Globus pallidus (tissue), 1 donor: ENCODE data around the gene GPHN.
"Not testable (repeated sequence)": the region's sequence is repeated elsewhere in the genome, so short reads cannot be mapped to it uniquely, and the experiment has no call there.

ENCODE experiments used
- DNase-seq: peaks from one replicate; pipeline ENCODE4 v3.0.0-alpha.2; 2015; ENCODE audit warnings: low spot score

Gene GPHN

DNA sequence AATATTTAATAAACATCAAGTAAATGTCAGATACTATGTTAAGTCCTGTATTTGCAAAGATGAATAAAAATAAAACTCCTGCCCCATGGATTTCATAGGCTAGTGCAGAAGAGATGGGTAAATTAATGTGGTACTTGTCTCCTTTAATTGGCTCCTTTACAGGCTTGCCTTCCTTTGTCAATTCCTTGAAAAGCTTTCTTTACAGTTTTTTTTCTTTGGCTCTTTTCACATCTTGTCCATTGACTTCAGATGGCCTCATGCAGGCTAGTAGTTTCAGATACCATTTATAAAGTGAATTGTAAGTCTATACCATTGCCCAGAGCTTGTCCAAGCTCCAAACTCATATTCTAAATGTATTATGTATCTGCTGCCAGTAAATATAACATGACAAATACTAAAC lies 552.6 kb downstream of the GPHN start:
- no peak for DNase-seq

GRCh38 chr14:67067070-67067814 lies 559.3 kb downstream of the GPHN start:
- not testable (repeated sequence) for DNase-seq

- DNase-seq: no peak
These were observed 560.3 kb downstream of the GPHN start for GRCh38 chr14:67068251-67068650.

- no peak for DNase-seq
These were observed 563.6 kb downstream of the GPHN start for GRCh38 chr14:67071506-67071905.

DNA sequence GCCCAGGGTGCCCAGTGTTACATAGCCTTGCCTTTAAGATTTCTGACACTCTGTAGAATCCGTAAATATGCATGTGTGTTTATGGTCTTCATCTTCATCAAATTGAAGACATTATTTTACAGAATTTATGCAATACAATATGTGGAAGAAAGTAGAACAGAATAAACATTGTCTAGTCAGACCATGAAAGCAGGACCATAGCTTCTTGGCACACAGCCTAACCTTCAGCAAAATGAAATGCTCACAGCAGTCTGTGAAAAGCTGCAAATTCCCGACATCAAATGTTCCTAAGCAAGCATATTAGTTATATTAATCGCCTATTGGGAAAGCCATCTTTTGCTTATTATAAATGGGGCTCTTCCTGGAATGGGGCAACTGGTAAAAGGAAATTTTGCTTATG lies 570.0 kb downstream of the GPHN start:
- peak; percentile 51 for DNase-seq

GRCh38 chr14:67079846-67080245 lies 571.9 kb downstream of the GPHN start:
- no peak for DNase-seq

GRCh38 chr14:67108230-67108629 lies 600.3 kb downstream of the GPHN start:
- DNase-seq: no peak

GRCh38 chr14:67111022-67111421 lies 603.1 kb downstream of the GPHN start:
- no peak for DNase-seq

DNA sequence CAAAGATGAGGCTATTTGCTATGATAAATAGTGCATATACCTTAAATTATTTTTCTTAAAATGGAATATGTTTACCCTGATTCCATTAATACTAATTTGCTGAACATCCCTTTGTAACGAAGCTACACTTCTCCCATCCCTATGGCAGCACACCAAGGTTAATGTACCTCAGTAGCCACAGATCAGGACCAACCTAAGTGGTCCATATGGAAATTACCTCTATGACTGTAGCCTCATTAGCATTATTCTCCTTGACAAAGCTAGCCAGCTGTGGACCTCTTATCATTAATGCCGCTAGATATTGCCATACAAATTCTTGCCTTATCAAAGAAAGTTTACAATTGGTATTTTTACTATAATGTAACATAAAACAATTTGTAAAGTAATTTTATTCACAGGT lies 604.4 kb downstream of the GPHN start:
- DNase-seq: no peak

DNA sequence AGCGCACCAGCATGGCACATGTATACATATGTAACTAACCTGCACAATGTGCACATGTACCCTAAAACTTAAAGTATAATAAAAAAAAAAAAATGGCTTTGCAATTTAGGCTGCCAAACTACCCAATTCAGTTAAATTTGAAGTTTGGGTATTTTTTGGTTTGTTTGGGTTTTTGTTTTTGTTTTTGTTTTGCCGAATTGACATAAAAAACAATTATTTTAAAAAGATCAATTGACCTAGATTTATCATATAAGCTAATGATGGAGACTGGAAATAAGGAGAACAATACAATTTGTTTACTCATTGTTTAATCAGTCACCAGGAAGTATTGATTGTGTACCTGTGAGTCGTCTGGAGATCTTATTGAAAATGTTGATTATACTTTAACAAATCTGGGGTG lies 619.2 kb downstream of the GPHN start:
- DNase-seq: no peak

GRCh38 chr14:67129768-67130167 lies 621.8 kb downstream of the GPHN start:
- DNase-seq: no peak

GRCh38 chr14:67131691-67132090 lies 623.7 kb downstream of the GPHN start:
- DNase-seq: no peak

- DNase-seq: no peak
These were observed 625.2 kb downstream of the GPHN start for GRCh38 chr14:67133144-67133543.

DNA sequence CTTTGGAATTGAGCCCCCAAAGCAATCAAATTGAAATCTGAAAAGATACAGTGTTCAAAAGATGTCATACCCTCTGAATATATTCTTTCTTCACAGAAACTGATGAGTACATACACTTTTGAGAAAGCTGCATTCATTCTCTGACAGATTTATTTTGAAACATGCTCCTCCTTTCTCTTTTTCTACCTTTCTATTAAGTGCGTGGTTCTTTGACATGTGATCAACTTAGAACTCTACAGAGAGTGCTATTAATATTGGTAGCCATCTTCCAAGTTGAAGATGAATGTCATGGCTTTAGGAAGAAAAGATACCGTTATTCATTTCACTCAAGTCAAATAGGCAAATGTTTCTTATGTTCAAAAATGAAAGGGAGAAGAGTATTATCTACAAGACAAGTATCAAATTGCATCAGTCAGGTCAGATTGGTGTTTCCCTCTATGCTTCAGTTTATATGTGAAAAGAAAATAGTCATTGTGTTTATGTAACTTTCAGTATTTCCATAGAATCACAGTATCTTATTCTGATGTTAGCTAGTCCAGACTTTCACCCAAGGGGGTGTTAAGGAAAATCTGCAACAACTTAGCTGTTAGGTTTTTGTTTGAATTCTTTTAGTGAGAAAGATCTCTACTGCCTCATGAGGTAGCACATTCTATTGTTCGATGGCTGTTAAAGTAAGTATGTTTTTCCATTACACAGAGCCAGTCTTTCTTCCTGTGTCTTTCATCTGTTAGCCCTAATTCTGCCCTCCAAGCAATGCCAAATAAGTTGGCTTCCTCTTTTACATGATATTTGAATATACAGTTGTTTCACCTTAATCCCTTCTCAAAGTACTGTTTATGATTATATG lies 625.9 kb downstream of the GPHN start:
- DNase-seq: no peak

DNA sequence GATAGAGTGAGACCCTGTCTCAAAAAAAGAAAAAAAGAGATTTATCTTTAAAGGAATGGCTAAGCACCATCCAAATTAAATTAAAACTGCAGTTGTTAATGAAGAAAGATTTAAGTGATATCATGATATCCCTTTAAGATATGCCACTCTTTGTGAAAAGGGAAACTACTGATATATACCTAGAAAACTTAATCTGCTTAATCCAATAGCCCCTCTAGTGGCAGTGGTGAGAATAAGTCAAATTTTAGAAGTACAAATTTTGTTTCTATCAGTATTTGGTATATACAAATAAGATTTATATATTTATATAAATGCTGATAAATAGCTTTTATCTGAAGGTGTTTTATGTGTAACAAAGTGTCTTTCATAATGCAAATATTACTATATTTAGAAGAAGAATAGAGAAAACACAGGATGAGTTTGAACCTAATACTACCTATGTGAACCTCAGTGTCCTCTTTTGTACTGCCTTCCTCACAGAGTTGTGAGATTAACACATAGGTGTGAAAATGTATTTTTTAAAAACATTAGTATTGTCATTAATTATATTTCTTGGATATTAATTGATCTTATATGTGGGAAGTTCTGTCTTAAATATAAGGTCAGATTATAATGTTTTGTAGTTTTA lies 629.9 kb downstream of the GPHN start:
- no peak for DNase-seq

DNA sequence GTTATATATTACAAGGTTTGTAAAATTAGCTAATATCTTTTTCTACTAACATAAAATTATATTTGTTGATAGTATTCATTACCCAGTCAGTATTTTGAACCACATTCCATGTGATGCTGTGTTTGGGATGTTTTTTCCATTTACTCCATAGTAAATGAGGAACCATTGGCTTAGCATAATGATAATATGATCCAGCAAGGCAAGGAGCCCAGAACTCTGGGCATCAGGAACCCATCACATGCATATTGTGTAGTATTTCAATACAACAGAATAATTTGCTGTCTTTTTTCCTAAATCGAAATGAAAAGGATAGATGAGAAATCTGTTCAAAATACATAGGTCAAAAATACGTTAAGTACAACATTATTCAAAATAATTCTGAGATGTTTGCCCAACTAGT lies 632.6 kb downstream of the GPHN start:
- peak; percentile 15 for DNase-seq

DNA sequence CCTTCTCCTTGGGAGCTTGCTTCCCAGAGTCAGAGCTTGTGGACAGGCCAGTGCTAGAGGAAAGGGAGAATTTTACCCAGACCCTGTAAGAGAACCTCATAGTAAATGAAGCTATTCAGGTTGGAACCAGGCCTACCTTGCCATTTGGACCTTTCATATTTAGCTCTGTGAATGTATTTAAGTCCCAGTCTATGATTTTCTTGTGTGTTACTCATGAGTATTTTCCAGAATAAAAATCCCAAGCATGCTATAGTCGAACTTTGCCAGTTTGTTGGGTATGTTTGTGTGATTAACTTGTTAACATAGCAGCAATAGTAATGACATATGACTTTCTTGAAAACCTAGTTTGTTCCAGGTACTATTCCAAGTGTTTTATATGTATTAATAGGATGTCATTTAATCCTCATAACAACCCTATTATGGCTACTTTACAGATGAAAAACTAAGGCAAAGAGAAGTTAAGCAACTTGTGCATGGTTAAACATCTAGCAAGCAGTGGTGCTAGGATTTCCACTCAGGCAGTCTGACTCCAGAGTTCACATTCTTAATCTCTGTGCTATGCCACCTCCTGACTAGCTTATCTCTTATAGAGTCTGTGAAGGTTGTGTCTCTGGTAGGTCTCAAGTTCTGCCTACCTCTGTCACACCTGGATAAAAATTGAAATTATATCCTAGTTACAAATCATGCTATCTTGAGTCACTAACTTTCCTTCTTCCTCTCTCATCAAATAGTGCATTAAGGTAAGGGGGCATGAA lies 633.4 kb downstream of the GPHN start:
- no peak for DNase-seq

GRCh38 chr14:67151082-67151666 lies 643.2 kb downstream of the GPHN start:
- DNase-seq: peak; percentile 54

GRCh38 chr14:67158566-67158965 lies 650.6 kb downstream of the GPHN start:
- no peak for DNase-seq

- DNase-seq: no peak
These were observed 654.4 kb downstream of the GPHN start for GRCh38 chr14:67162385-67162784.

- DNase-seq: peak; percentile 49
These were observed 658.5 kb downstream of the GPHN start for GRCh38 chr14:67166450-67166853.
